GM12892 (cell line): ENCODE data around the gene LARGE1.

Source experiments
- POLR2A ChIP-seq: IDR thresholded peaks from 2 replicates; pipeline ENCODE4 v1.6.1; 2011; ENCODE audit warnings: low read depth, low read length, control low read depth
- POLR2AphosphoS5 ChIP-seq: IDR thresholded peaks from 2 replicates; pipeline ENCODE4 v1.6.1; 2011; ENCODE audit warnings: low read depth, low read length, control low read depth

DNA sequence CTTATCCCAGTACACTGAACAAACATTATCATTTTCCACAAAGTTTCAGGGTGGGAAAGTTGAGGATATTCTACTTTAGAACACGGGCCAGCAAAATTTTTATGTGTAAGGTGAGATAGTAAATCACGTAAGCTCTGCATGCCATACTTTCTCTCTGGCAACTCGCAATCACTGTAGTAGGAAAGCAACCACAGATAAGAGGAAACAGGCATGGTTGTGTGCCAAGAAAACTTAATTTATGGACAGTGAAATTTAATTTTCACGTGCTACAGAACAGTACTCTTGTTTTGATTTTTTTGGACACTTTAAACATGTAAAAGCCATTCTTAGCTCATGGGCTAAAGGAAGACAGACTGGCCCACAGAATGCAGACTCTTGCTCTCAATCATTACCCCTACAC is 82.5 kb downstream of the LARGE1 start:
- TF ChIP-seq POLR2A = no peak
- TF ChIP-seq POLR2AphosphoS5 = no peak
